ENCODE measurements around the gene UQCR10.

GRCh38 chr22:29799217-29799680, 32.1 kb downstream of the UQCR10 start:
- no peak for TF ChIP-seq CTCF (IDR thresholded peaks at IDR 0.05; ENCODE audit: poor library complexity, severe bottlenecking)
- no peak for TF ChIP-seq RAD21 (conservative IDR thresholded peaks at IDR 0.05)
- no peak for TF ChIP-seq POLR2AphosphoS5 (IDR thresholded peaks at IDR 0.05)
- no peak for TF ChIP-seq EZH2 (IDR thresholded peaks at IDR 0.05; ENCODE audit: borderline replicate concordance, insufficient read depth, low read length, poor library complexity, severe bottlenecking)
- TF ChIP-seq REST (IDR thresholded peaks at IDR 0.05; ENCODE audit: borderline replicate concordance): no peak

All from neural cell (in vitro differentiated cells).